ENCODE data around the gene L1TD1. TPM values are rescaled to one million over a fixed set of nuclear protein-coding genes. Genes with fewer than 3 reads are reported as not detected.
"Not testable (repeated sequence)": the region's sequence is repeated elsewhere in the genome, so short reads cannot be mapped to it uniquely, and the experiment has no call there.

Gene L1TD1
- total and polyA plus RNA-seq, 9 of the 15 experiments (the other 6 are each of a cell fraction or from before 2014, with no cell fraction given): 0.09 TPM; not detected in 8

DNA sequence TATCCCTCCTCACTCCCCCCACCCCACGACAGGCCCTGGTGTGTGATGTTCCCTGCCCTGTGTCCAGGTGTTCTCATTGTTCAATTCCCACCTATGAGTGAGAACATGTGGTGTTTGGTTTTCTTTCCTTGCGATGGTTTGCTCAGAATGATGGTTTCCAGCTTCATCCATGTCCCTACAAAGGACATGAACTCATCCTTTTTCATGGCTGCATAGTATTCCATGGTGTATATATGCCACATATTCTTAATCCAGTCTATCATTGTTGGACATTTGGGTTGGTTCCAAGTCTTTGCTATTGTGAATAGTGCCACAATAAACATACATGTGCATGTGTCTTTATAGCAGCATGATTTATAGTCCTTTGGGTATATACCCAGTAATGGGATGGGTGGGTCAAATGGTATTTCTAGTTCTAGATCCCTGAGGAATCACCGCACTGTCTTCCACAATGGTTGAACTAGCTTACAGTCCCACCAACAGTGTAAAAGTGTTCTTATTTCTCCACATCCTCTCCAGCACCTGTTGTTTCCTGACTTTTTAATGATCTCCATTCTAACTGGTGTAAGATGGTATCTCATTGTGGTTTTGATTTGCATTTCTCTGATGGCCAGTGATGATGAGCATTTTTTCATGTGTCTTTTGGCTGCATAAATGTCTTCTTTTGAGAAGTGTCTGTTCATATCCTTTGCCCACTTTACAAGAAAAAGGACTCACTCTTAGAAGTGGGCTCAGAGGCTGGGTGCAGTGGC, 45.2 kb downstream of the L1TD1 start:
- CTCF ChIA-PET (ENCODE audit: low intra/inter-chr PET ratio); H3K9ac ChIP-seq (ENCODE audit: insufficient read depth in 1 of 2, low read depth in 2 of 2, low read length in 2 of 2); ATAC-seq; BruUV-seq (replicated peaks); H3K9me1 ChIP-seq (ENCODE audit: control insufficient read depth, insufficient read depth, low read length); intact Hi-C loops (cut with micrococcal nuclease); POLR2A ChIA-PET; in situ Hi-C loops (cut with MboI); H3K4me1 ChIP-seq (replicated peaks in 1 of 2; ENCODE audit: control insufficient read depth in 2 of 2, insufficient read depth in 2 of 2, low read length in 2 of 2); H3K27ac ChIP-seq (ENCODE audit: extremely low read depth, low read depth, low read length); H3K36me3 ChIP-seq (ENCODE audit: control insufficient read depth, insufficient read depth, low read length); DNase-seq (ENCODE audit: extremely low read depth in 1 of 4, low spot score in 3 of 4); H3K4me3 ChIP-seq; H3K4me2 ChIP-seq (ENCODE audit: insufficient read depth, low read length); H3K9me3 ChIP-seq (replicated peaks; ENCODE audit: control insufficient read depth, insufficient read depth, low read depth, low read length); H2AFZ ChIP-seq (ENCODE audit: low read depth, low read length); H3K79me2 ChIP-seq (ENCODE audit: control insufficient read depth, insufficient read depth, low read length); FAIRE-seq; H4K20me1 ChIP-seq (replicated peaks; ENCODE audit: control insufficient read depth, insufficient read depth, low read length): not testable (repeated sequence)
- TF ChIP-seq ZNF146 (CRISPR knock-in tag; IDR thresholded peaks at IDR 0.05; ENCODE audit: unreplicated experiment): peak; percentile 76
- WGBS (ENCODE audit: insufficient coverage, low coverage, missing lambda C conversion rate): 0% methylated on average over 2 of the region's 3 CpGs
- peaks cover 0 to 13% of the 10 kb centered on the region in 2 experiments; a peak in 1 of 5 replicates for H3K27me3 ChIP-seq (ENCODE audit: control insufficient read depth in 2 of 2, insufficient read depth in 2 of 2, low read length in 2 of 2)

DNA sequence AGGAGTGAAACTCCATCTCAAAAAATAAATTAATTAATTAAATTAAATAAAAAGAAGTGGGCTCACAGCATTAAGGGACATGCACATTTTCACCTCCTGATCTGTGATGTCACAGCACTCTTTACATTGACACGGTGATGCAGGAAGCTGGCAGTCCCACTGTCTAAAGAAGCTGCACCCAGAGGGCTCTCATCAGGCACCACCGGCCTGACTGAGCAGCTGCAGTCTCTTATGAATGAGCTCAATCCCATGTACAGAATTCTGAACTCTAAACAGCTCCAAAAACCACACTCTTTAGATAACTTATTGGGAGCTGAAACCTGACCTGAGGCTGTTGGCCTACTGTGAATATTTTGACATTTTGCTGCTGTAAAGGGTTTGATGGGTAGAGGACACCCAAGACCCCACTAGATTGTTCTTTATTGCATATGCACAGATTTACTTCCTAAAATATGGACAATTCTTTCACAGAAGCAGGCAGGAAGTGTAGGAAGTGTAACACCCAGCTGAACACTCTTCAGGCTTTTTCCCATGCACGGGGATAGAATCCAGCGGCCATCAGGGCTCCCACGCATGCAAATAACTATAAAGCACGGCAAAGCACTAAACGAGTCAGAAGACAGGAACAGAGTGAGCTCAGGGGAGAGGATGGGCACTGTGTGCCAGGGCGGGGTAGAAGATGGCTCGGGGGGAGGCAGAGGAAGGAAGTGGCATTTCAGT, 46.2 kb downstream of the L1TD1 start:
- Histone ChIP-seq H3K9me3 (replicated peaks; ENCODE audit: control insufficient read depth, insufficient read depth, low read depth, low read length) (no peaks in the 10 kb centered on the region), H2AFZ (ENCODE audit: low read depth, low read length) (no peak overlapping the region), H3K79me2 (ENCODE audit: control insufficient read depth, insufficient read depth, low read length) (no peaks in the 10 kb centered on the region), H3K4me2 (ENCODE audit: insufficient read depth, low read length) (no peak overlapping the region), H3K4me3 (no peak overlapping the region), H3K36me3 (ENCODE audit: control insufficient read depth, insufficient read depth, low read length) (no peaks in the 10 kb centered on the region), H3K9me1 (ENCODE audit: control insufficient read depth, insufficient read depth, low read length) (no peaks in the 10 kb centered on the region), H3K27ac (ENCODE audit: extremely low read depth, low read depth, low read length) (no peak overlapping the region), H3K9ac (ENCODE audit: insufficient read depth in 1 of 2, low read depth in 2 of 2, low read length in 2 of 2) (no peak overlapping the region), H3K4me1 (replicated peaks in 1 of 2; ENCODE audit: control insufficient read depth in 2 of 2, insufficient read depth in 2 of 2, low read length in 2 of 2) (no peaks in the 10 kb centered on the region), H4K20me1 (replicated peaks; ENCODE audit: control insufficient read depth, insufficient read depth, low read length) (0 out of 2 replicates have a peak, but pooled peaks cover 4% of the 10 kb centered on the region), H3K27me3 (ENCODE audit: control insufficient read depth in 2 of 2, insufficient read depth in 2 of 2, low read length in 2 of 2) (peaks cover 0 to 15% of the 10 kb centered on the region in 2 experiments; a peak in 2 of 5 replicates)
- BruUV-seq (replicated peaks): no TSS peak
- 0% methylated on average over 9 of the region's 9 CpGs for WGBS (ENCODE audit: insufficient coverage, low coverage, missing lambda C conversion rate)
- ChIA-PET POLR2A (no interaction called here), CTCF (ENCODE audit: low intra/inter-chr PET ratio) (no interaction called here)
- FAIRE-seq: no peak
- TF ChIP-seq KDM2B (CRISPR knock-in tag; IDR thresholded peaks at IDR 0.05) (no peak), MYBL2 (IDR thresholded peaks at IDR 0.05; ENCODE audit: low read depth) (no peak), MYBL2 (CRISPR knock-in tag; IDR thresholded peaks at IDR 0.05; ENCODE audit: borderline replicate concordance) (no peak), GATAD2B (IDR thresholded peaks at IDR 0.05; ENCODE audit: borderline replicate concordance) (no peak), RFX1 (IDR thresholded peaks at IDR 0.05) (no peak)
- no peak for ATAC-seq
- DNase-seq (ENCODE audit: extremely low read depth in 1 of 4, low spot score in 3 of 4): no peak
- intact Hi-C loops (cut with micrococcal nuclease): no loop called here
- in situ Hi-C loops (cut with MboI): no loop called here
